ENCODE results near the gene PIGH.

PIGH gene

DNA sequence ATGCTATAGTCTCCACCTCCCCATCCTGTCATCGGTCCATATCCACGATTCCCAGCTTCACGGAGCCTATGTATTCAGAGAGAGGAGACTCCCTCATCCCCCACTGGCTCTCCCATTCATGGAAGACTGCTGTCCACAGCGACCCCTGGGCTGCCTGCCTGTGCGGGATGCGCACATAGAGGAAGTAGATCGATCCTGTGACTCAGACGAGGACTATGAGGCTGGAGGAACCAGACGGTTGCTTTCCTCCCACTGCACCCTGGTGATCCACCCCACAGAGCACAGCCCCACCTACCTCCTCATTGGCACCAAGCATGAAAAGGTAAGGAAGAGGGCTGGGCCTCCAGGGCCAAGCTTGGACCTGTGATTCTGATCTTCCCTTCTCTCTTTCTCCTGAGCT, 24.4 kb downstream of the PIGH start:
- no peak for DNase-seq (ENCODE audit: low spot score)

DNA sequence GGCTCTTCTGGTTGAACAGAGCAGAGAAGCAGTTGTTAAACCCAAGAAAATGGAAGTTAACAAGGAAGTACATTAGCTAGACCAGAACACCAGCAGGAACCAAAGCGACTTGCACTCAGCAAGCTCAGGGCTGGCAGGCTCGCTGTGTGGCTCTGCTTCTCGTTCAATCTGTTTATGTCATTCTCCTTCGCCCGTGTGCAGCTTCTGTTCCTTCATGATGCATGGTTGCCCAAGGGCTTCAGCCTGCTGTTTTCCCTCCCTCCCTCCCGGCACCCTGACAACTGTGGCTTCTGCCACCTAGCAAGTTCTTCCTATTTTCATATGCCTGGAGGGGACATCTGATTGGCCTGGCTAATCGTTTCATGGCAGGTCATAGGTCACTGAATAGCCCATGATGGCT, 25.3 kb downstream of the PIGH start:
- DNase-seq (ENCODE audit: low spot score) = no peak

DNA sequence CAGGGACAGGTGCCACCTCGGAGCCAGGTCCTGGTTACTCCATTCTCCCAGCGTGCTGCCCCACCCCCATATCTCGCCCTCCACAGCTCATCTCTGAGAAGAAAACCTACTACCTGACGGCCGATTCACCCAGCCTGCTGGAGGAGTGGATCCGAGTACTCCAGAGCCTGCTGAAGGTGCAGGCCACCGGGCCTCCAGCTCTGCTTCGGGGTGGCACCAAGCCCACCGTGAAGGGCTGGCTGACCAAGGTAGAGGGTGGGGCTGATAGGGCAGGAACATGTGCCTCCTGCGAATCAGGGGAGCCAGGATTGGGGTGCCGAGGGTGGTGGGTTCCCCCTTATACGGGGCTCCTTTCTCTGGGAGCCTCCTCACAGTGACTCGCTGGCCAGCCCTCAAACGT, 25.9 kb downstream of the PIGH start:
- no peak for DNase-seq (ENCODE audit: low spot score)

DNA sequence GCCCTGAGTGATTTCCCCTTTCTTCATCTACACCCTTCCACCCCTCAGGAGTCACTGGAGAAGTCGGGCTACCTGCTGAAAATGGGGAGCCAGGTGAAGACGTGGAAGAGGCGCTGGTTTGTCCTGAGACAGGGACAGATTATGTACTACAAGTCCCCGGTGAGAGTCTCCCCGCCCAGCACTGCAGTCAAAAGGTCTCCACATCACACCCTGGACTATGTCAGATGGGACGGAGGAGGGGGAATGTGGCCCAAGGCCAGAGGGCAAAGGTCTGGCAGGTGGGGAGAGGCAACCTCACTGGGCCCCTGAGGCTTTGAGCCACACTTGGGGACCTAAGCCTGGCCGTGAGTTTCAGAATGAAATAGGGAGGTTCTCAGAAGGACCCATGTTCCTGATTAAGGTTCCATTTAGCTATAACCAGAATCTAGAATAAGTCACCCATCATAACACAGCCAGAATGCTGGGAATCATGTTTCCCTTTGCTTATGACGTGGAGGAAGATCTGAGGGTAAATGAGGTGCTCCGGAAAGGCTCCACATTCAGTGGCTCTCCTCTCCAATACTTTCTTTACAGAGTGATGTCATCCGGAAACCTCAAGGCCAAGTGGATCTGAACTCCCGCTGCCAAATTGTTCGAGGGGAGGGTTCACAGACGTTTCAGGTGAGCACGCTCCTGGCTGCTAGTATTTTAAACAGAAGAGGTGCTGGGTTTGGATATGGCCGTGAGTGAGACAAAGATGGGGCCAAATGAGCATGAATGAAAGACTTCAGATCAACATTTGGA, 26.6 kb downstream of the PIGH start:
- DNase-seq (ENCODE audit: low spot score) = no peak

DNA sequence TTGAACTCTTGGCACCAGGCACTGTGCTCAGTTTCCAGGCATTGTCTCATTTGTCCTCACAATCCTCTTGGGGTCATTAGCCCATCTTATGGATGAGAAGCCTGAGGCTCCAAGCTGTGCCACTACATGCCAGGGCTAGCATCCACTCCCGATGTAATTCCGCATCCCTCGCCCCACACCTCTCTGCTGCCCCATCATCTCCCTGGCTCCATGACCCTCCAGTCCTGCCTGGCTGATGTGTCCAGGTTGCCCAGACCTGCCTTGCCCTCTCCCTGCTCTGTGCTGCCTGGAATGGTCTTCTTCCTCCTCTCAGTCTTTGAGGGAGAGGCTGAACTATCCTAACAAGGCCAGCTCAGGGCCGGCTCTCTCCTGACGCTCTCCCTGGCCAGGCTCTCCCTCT, 27.5 kb downstream of the PIGH start:
- no peak for DNase-seq (ENCODE audit: low spot score)

DNA sequence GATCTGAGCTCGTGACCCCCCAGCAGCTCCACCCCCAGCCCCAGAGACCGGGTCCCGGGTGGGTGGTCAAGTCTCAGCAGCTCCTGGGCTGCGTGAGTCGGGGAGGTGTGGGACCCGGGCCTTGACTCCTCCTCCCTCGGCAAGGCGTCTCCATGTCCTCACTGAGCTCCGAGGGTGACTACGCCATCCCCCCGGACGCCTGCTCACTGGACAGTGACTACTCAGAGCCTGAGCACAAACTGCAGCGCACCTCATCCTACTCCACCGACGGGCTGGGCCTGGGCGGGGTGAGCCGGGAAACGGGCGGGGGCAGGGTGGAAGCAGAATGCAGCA, 28.1 kb downstream of the PIGH start:
- peak; percentile 31 for DNase-seq (ENCODE audit: low spot score)

DNA sequence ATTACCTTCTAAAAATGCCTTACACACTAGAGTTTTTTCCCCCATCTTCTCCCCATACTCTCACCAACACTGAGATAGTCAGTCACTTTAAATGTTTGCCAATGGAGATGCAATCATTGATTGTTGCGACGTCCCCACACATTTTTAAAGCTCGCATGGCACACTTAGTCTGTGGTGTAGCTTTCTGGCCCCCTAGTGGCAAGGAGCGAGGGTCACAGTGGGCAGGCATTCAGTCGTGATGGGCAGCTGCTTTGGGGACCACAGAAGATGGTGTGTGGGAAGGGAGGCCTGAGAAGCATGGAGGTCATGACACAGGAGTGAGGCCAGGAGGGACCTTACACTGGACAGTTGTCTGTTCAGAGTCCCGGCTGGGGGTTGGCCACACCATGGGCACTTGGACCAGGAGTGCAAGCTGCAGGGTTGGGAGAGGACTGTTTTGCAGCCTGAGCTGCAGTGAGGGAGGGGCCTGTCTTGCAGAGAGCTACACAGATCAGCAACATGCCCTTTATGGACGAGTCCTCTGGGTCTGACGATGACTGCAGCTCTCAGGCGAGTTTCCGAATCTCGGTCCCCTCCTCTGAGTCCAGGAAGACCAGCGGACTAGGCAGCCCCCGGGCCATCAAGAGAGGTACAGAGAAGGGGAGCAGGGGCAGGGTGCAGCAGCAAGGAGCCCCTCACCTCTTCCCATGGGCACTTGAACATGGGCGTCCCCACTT, 28.6 kb downstream of the PIGH start:
- DNase-seq (ENCODE audit: low spot score) = peak; percentile 65

DNA sequence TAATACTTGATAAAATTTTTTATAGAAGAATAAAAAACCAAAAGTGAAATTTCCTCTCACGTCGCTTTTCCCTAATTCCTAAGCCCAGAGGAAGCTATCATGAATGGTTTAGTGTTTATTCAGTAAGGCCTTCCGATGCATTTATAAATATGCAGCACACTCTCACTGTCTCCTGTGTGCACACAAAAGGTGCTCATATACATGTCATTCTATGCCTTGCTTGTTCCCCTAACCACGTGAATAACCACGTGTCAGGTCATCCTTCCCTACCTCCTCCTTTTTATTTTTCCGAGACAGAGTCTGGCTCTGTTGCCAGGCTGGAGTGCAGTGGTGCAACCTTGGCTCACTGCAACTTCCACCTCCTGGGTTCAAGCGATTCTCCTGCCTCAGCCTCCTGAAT, 29.6 kb downstream of the PIGH start:
- no peak for DNase-seq (ENCODE audit: low spot score)

DNA sequence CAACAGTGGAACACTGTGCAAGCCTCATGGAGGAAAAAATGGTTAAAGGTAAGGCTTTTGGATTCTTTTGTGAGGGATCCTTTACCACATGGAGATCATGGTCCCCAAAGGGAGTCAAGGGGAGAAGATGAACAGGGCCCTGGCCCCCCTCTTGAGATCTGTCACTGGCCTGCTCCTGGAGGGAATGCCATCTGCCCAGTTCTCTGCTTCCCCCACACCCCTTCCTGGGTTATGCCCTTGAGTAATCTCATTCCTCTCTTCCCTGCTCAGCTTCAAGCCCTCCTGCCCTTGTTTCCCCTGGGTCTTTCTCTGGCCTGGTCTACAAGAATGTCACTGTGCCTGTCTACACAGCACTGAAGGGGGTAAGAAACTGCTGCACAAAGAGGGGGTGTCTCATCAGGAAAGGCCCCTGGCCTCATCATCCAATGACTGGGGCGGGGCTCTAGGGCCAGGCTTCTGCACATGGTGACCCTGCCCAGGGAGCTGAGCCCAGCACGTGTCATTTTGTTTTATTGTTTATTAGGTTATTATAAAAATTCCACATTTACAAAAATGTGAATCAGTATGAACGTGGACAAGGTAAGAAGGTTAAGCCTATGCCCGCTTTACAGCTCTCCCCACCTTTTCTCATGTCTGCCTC, 30.3 kb downstream of the PIGH start:
- DNase-seq (ENCODE audit: low spot score) = no peak

DNA sequence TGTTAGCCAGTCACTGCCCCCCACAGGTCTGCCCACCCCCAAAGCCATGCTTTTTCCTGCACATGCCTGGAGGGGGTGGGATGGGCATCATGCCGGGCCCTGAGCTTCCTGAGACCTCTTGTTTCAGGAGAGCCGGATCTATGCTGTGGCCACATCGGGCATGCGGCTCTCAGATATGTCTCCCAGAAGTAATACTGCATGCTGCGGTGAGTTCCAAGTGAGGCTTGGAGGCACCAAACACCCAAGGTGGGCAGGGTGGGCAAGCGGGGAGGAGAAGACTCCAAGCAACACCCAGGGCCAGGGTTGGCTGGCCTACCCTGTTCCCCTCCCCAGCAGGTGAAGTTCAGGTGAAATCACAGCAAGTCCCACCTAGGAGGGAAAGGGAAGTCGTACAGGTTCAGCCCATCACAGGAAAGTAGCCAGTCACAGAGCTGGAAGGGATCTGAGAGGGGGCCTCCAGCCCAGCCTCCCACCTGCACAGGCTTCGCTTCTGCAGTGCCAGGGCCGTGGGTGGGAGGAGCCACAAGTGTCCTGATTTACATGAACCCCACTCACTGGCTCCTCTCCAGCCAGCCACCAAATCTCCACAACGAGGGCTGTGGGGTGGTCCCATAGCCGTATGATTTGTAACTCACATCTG, 30.9 kb downstream of the PIGH start:
- DNase-seq (ENCODE audit: low spot score) = peak; percentile 54

DNA sequence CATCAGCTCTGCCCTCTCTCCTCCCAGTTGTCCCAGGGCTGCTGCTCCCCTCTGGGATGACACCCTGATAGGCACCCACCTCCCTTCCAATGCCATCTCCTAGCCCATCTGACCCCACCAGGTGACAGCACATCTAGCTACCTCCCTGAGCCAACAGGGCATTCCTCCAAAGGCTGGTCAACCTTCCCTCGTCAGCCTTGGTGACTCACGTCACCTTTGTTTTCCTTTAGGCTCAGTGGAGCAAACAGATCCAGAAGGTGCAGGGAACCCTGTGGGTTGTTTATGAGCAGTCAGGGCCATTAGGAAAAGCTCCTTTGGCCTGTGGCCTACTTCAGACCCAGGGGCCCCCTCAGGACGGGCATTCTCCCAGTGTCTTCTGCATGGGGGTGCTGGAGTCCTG, 32.4 kb downstream of the PIGH start:
- no peak for DNase-seq (ENCODE audit: low spot score)

DNA sequence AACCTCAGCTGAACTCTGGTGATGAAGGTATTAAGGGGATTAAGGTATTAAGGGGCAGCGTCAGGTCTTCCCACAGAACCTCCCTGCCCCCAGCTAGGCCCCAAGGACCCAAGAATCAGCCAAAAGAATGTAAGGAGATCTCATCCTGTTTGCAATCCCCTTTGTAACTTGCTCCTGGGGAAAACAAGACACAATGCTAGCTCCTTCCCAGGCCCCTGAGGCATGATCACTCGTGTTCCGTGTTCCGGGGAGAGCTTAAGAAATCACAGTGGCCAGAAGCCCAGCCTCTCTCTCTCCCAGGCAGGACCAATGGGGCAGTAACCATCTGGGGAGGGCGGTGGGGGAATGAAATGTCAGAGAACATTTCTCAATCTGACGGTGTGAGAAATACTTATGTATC, 33.2 kb downstream of the PIGH start:
- DNase-seq (ENCODE audit: low spot score) = no peak

DNA sequence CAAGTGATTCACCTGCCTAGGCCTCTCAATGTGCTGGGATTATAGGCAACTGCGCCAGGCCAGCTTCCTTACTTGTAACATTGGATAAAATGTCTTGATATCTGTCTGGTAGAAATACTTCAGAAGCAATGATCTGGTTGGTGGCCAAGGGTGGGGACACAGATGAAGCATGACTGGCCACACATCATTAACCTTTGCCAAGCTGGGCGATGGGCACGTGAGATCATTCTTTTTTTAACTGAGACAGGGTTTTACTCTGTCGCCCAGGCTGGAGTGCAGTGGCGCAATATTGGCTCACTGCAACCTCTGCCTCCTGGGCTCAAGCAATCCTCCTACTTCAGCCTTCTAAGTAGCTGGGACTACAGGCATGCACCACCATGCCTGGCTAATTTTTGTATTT, 35.8 kb downstream of the PIGH start:
- no peak for DNase-seq (ENCODE audit: low spot score)

DNA sequence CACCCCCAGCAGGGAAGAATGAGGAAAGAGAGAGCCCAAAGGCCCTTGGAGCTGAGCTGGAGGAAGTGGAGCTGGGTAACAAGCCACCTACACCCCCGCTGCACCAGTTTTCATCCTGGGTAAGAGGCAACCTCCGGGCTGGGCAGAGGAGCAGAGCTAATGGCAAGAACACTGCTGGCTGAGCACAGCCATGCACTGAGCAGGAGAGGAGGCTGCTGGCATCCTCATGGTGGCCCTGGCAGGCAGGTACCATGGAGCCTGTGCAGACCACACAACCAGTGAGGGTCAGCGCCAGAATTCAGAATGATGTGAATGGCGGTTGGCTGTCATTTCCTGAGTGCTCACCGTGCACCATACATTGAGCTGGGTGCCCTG, 37.3 kb downstream of the PIGH start:
- no peak for DNase-seq (ENCODE audit: low spot score)

DNA sequence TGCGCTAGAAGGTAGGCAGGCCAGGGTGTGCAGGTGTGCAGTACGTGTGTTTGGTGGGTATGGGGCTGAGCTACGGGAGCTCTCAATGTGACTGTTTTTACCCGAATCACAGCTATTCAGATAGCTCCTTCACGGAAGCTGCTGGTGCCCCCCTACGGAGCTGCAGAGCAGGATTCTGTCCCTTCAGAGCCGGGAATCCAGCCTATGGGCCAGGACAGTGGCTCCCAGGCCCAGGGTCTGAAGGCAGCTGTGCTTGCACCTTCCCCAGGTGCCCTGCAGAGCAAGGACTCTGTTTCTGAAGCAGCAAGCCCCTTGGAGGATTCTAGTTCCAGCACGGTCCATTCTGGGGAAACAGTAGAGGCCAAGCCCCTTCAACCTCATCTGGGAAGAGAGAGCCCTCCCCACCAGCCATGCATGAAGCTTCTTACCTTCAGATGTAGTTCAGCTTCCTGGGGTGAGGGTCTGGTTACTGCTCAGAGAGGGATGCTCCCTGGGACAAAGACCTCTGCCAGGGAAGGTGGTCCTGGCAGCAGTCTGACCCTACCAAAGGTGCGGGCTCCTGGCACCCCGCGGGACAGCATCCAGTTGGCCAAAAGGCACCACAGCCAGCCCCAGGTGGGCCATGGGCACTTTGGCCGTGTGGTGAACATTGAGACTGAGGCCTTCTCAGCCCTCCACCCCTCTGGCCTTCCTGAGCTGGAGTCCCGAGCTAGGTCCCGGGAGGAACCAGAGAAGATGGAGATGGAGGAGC, 37.9 kb downstream of the PIGH start:
- no peak for DNase-seq (ENCODE audit: low spot score)

DNA sequence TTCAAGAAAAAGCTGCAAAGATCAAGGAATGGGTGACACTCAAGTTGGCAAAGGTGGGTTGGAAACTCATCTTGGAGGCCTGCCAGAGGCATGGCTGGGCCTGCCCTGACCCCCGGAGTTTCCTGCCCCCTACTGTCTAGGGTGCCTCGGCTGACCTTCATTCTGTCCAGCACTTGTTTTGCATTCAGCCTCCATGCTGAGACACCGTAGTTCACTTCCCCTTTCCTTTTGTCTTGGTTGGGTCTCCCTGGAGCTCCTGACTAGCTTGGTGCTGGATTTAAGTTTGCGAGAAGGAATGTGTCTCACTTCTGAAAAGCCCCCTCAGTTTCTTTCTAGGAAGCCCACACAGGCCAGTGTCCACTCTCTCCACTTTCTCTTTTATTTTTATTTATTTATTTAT, 40.4 kb downstream of the PIGH start:
- DNase-seq (ENCODE audit: low spot score) = no peak

DNA sequence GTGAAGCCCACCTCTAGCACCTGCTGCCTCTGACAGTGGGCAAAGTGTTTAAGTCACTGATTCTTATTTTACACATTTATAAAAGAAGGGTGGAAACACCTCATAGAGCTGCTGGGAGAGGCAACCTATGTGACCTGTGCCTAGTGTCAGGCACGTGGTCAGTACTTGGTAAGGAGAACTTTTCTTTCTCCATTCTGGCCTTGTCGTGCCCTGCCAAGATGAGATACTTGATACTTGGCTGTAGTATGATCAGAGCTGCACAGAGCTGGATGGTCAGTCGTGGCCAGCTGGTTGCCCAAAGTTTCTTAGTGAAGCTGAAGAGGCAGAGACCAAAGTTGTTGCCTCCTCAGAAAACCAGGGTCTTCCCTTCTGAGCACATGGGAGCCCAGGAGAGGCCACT, 42.4 kb downstream of the PIGH start:
- DNase-seq (ENCODE audit: low spot score) = no peak

DNA sequence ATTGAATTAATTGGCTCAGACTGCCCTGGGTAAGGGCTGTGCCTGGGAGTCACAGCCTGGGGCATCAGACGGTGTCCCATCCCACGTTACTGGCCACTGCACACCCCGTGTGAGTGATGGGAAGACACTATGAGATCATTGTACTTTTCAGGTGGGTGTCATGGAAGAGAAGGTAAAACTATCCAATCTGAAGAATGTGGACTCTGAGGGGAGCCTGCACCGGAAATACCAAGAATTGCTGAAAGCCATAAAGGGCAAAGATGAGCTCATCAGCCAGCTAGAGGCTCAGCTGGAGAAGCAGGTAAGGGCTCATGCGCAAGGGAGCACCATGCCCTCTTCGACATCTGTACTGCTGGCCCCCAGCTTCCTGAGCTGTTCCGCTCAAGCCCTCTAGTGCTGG, 43.0 kb downstream of the PIGH start:
- no peak for DNase-seq (ENCODE audit: low spot score)

DNA sequence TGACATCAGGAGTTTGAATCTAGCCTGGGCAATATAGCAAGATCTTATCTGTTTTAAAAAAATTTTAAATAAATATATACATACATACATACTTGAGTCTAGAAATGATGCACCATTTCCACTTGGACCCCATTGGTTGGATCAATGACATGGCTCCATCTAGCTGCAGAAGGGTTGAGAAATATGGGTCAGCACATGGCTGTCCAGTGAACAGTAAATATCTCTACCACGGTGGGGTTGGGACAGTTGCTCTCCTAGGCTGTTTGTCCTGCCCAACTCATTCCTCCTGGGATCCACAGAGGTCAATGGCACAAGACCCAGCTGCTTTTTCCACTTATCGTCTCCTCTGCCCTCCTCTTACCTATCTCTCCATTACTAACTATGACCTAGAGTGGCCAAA, 43.4 kb downstream of the PIGH start:
- DNase-seq (ENCODE audit: low spot score) = no peak

DNA sequence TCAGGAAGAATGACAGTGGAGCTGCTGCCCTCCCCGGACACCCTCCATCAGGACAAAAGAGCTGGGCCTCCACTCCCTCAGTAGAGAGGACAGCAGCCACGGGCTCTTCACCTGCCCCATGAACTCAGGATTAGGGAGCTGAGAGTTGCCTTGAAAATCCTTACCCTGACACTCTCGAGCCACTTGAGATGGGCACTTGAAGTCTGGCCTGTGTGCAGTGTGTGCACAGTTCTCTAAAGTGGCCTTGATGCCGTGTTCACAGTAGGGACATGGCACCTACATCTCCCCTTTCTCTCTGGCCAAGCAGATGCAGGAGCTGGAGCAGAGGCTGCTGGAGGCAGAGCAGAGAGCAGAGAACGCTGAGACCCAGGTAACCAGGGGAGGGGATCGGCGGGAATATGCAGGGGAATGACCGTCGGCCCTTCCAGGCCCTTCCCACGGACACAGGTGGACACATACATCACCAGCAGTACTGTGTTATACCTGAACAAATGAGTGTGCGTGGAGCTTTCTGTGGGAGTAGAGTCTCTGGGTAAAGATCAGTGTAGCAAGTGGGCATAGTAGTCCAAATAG, 44.5 kb downstream of the PIGH start:
- no peak for DNase-seq (ENCODE audit: low spot score)

DNA sequence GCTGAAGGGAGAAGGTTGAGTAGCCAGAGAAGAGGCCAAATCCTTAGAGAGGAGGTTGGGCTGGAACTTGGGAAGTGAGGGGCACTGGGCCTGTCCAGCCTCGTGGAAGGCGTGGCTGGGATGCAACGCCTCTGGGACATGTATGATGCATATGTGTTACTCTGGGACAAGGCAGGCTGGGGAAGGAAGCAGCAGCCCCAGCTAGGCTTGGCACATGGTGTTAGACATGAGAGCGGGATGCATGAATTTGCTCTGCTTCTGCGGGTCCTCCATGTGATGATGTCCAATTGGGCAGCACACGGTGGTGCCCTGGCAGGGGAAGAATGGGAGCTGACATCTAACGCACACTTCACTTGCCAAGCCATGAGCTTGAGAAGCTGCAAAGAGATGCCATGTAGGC, 45.7 kb downstream of the PIGH start:
- no peak for DNase-seq (ENCODE audit: low spot score)

DNA sequence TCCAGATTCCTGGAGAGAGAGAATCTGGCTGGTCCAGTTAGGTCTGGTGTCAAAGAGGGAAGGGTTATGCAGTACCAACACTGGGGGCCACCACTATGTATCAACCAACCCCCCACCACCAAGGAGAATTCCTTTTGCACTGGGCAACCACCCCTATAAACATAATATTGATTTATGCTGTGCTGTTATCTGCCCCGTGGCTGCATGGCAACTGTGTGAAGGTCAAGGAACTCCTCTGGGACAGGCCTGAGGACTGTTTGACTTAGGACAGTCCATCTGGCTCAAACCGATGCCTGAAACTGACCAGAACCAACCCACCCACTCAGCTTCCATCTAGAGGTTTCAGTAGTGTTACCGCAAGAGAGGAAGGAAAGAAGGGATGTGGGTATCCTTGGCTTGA, 46.5 kb downstream of the PIGH start:
- DNase-seq (ENCODE audit: low spot score) = no peak
